ENCODE results near the gene CEP112. TPM values are rescaled to one million over a fixed set of nuclear protein-coding genes. Genes with fewer than 3 reads are reported as not detected.

The CEP112 gene
- total RNA-seq, 1 experiment from 2014 or later = 6.1 TPM

GRCh38 chr17:65626451-65626850 is 565.5 kb downstream of the CEP112 start:
- Mint-ChIP-seq H3K36me3 (peaks cover 5% of the 10 kb centered on the region; the same call in 1 of the 2 replicates), H3K27ac (no peak overlapping the region), H3K9me3 (peaks cover 7% of the 10 kb centered on the region; the same call in 1 of the 2 replicates), H3K4me3 (no peak overlapping the region), H3K4me1 (peaks cover 30% of the 10 kb centered on the region), H3K27me3 (ENCODE audit: low read depth) (no peaks in the 10 kb centered on the region)
- ChIA-PET POLR2A (interaction anchor here (0.7 kb wide), 1 partner anchor 518 kb away, joined by 6 read pairs; no protein-coding TSS in a partner anchor), CTCF (no interaction called here)
- TF ChIP-seq IRF1 (CRISPR knock-in tag; IDR thresholded peaks at IDR 0.05) (no peak), ZBTB21 (CRISPR knock-in tag; IDR thresholded peaks at IDR 0.05; ENCODE audit: borderline replicate concordance) (no peak), CDX4 (CRISPR knock-in tag; IDR thresholded peaks at IDR 0.05; ENCODE audit: borderline replicate concordance) (no peak), NFATC4 (CRISPR knock-in tag; IDR thresholded peaks at IDR 0.05) (no peak), NFYB (CRISPR knock-in tag; conservative IDR thresholded peaks at IDR 0.05; ENCODE audit: low read depth) (no peak), ZNF121 (CRISPR knock-in tag; IDR thresholded peaks at IDR 0.05) (no peak), ZNF416 (CRISPR knock-in tag; IDR thresholded peaks at IDR 0.05) (no peak), E2F4 (CRISPR knock-in tag; IDR thresholded peaks at IDR 0.05; ENCODE audit: borderline replicate concordance, low read depth) (no peak), KAT7 (CRISPR knock-in tag; IDR thresholded peaks at IDR 0.05; ENCODE audit: borderline replicate concordance) (no peak)
- DNase-seq (ENCODE audit: low spot score) = no peak
- ATAC-seq = no peak

GRCh38 chr17:65618516-65618915 is 573.4 kb downstream of the CEP112 start:
- Mint-ChIP-seq H3K27ac (no peak overlapping the region), H3K4me3 (no peak overlapping the region), H3K4me1 (no peaks in the 10 kb centered on the region), H3K36me3 (peaks cover 1% of the 10 kb centered on the region; the same call in 1 of the 2 replicates), H3K9me3 (peaks cover 11% of the 10 kb centered on the region), H3K27me3 (ENCODE audit: low read depth) (no peaks in the 10 kb centered on the region; the same call in 1 of the 2 replicates)
- ChIA-PET CTCF (no interaction called here), POLR2A (no interaction called here)
- DNase-seq (ENCODE audit: low spot score) = no peak
- TF ChIP-seq NFATC4 (CRISPR knock-in tag; IDR thresholded peaks at IDR 0.05) (no peak), ZNF396 (CRISPR knock-in tag; IDR thresholded peaks at IDR 0.05; ENCODE audit: borderline replicate concordance) (no peak), ZNF138 (CRISPR knock-in tag; conservative IDR thresholded peaks at IDR 0.05) (no peak), RELA (CRISPR knock-in tag; IDR thresholded peaks at IDR 0.05; ENCODE audit: borderline replicate concordance) (no peak), NR1H2 (CRISPR knock-in tag; IDR thresholded peaks at IDR 0.05) (no peak), AR (CRISPR knock-in tag; IDR thresholded peaks at IDR 0.05) (no peak), CTCF (IDR thresholded peaks at IDR 0.05) (no peak), ZNF512 (CRISPR knock-in tag; IDR thresholded peaks at IDR 0.05; ENCODE audit: borderline replicate concordance) (no peak), E2F4 (CRISPR knock-in tag; IDR thresholded peaks at IDR 0.05; ENCODE audit: borderline replicate concordance, low read depth) (no peak), JUN (CRISPR knock-in tag; IDR thresholded peaks at IDR 0.05) (no peak), ZNF281 (CRISPR knock-in tag; IDR thresholded peaks at IDR 0.05) (no peak), NFE2L1 (CRISPR knock-in tag; IDR thresholded peaks at IDR 0.05) (no peak), TEAD4 (CRISPR knock-in tag; IDR thresholded peaks at IDR 0.05) (no peak), NR3C1 (CRISPR knock-in tag; conservative IDR thresholded peaks at IDR 0.05; ENCODE audit: low read depth) (no peak)
- no peak for ATAC-seq

Measured in WTC11 (cell line).